Stomach (tissue), 4 donors: ENCODE data around the gene AUTS2.

Experiments used
- CTCF ChIP-seq, 7 experiments: fragments of 450-650 bp in 4 of 7; fragments of 200-600 bp in 3 of 7; sonication (generic) in 3 of 7; IDR thresholded peaks; one replicate each; pipeline ENCODE4 v1.5.1; 2016 to 2019; ENCODE audit warnings: antibody characterized with exemption in 7 of 7, control low read depth in 2 of 7, mild to moderate bottlenecking in 1 of 7
- POLR2A ChIP-seq, 4 donors: fragments of 450-650 bp; IDR thresholded peaks; one replicate each; pipeline ENCODE4 v1.6.1; 2016; ENCODE audit warnings: antibody characterized with exemption in 4 of 4, control low read depth in 2 of 4, mild to moderate bottlenecking in 1 of 4, moderate library complexity in 1 of 4
- POLR2AphosphoS5 ChIP-seq, 3 donors: sonication (generic); formaldehyde crosslinking; IDR thresholded peaks; one replicate each; pipeline ENCODE4 v1.6.1; 2016; ENCODE audit warnings: antibody characterized with exemption in 3 of 3

GRCh38 chr7:69632280-69632679 is 34.0 kb downstream of the AUTS2 start:
- TF ChIP-seq CTCF (IDR thresholded peaks at IDR 0.05): no peak
- no peak for TF ChIP-seq POLR2AphosphoS5 (IDR thresholded peaks at IDR 0.05)
- no peak for TF ChIP-seq POLR2A (IDR thresholded peaks at IDR 0.05)
